ENCODE results near the gene NPC1. TPM values are rescaled to one million over a fixed set of nuclear protein-coding genes. Genes with fewer than 3 reads are reported as not detected.
"Not testable (repeated sequence)": the region's sequence is repeated elsewhere in the genome, so short reads cannot be mapped to it uniquely, and the experiment has no call there.

The NPC1 gene
- total RNA-seq, 1 experiment from 2014 or later: 37.9 TPM

GRCh38 chr18:23565916-23566547 is 20.3 kb downstream of the NPC1 start:
- in situ Hi-C loops (cut with HindIII; ENCODE audit: low pct_unique_long_range_greater_than_20kb, low sequenced_read_pairs): no loop called here
- no peak for DNase-seq (ENCODE audit: low read depth)

DNA sequence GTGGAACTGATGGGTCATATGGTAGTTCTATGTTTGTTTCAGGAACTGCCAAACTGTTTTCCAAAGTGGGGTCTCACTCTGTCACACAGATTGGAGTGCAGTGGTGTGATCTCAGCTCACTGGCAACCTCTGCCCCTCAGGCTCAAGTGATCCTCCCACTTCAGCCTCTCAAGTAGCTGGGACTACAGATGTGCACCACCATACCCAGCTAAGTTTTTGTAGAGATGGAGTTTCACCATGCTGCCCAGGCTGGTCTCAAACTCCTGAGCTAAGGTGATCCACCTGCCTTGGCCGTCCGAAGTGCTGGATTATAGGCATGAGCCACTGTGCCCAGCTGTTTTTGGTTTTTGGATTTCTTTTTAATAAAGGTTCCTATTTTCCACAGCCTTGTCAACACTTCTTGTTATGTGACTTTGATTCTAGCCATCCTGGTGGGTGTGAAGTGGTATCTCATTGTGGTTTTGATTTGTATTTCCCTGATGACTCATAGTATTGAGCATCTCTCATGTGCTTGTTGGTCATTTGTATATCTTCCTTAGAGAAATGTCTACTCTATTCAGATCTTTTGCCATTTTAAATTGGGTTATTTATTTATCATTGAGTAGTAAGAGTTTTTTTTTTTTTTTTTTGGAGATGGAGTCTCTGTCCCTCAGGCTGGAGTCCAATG is 22.8 kb downstream of the NPC1 start:
- in situ Hi-C loops (cut with HindIII; ENCODE audit: low pct_unique_long_range_greater_than_20kb, low sequenced_read_pairs): no loop called here
- DNase-seq (ENCODE audit: low read depth): peak; percentile 37

- in situ Hi-C loops (cut with HindIII; ENCODE audit: low pct_unique_long_range_greater_than_20kb, low sequenced_read_pairs): no loop called here
- no peak for DNase-seq (ENCODE audit: low read depth)
These were observed 26.1 kb downstream of the NPC1 start for GRCh38 chr18:23560186-23560585.

DNA sequence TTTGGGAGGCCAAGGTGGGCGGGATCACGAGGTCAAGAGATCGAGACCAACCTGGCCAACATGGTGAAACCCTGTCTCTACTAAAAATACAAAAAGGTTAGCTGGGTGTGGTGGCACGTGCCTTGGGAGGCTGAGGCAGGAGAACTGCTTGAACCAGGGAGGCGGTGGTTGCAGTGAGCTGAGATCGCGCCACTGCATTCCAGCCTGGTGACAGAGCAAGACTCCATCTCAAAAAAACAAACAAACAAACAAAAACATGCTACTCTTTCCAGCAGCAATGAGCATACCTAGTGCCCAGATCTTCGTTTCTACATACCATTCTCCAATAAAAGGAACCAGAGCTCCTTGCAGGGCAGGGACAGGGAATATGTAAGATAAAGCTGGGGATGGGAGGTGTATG is 28.8 kb downstream of the NPC1 start:
- DNase-seq (ENCODE audit: low read depth); in situ Hi-C loops (cut with HindIII; ENCODE audit: low pct_unique_long_range_greater_than_20kb, low sequenced_read_pairs): not testable (repeated sequence)

GRCh38 chr18:23556145-23556780 is 30.0 kb downstream of the NPC1 start:
- no peak for DNase-seq (ENCODE audit: low read depth)
- in situ Hi-C loops (cut with HindIII; ENCODE audit: low pct_unique_long_range_greater_than_20kb, low sequenced_read_pairs): no loop called here

- no peak for DNase-seq (ENCODE audit: low read depth)
- in situ Hi-C loops (cut with HindIII; ENCODE audit: low pct_unique_long_range_greater_than_20kb, low sequenced_read_pairs): no loop called here
These were observed 32.4 kb downstream of the NPC1 start for GRCh38 chr18:23553887-23554286.

GRCh38 chr18:23552505-23552904 is 33.8 kb downstream of the NPC1 start:
- no peak for DNase-seq (ENCODE audit: low read depth)
- in situ Hi-C loops (cut with HindIII; ENCODE audit: low pct_unique_long_range_greater_than_20kb, low sequenced_read_pairs): no loop called here

DNA sequence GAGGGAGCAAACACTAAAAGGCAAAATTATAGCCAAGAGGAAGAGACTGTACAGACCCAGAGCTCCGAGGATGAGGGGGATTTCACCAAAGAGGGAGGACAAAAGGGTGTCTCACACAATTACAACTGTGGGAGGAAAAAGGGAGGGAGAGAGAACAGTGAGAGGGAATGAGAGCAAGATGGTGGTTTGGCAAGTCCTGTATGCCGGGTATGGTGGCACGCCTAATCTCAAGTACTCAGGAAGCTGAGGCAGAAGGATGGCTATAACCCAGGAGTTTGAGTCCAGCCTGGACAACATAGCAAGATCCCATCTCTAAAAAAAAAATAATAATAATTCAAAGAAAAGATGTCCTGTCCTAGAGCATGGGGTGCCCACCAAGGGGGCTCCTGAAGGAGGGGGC is 34.3 kb downstream of the NPC1 start:
- DNase-seq (ENCODE audit: low read depth): no peak
- in situ Hi-C loops (cut with HindIII; ENCODE audit: low pct_unique_long_range_greater_than_20kb, low sequenced_read_pairs): no loop called here

- no peak for DNase-seq (ENCODE audit: low read depth)
- in situ Hi-C loops (cut with HindIII; ENCODE audit: low pct_unique_long_range_greater_than_20kb, low sequenced_read_pairs): no loop called here
These were observed 35.4 kb downstream of the NPC1 start for GRCh38 chr18:23550898-23551297.

DNA sequence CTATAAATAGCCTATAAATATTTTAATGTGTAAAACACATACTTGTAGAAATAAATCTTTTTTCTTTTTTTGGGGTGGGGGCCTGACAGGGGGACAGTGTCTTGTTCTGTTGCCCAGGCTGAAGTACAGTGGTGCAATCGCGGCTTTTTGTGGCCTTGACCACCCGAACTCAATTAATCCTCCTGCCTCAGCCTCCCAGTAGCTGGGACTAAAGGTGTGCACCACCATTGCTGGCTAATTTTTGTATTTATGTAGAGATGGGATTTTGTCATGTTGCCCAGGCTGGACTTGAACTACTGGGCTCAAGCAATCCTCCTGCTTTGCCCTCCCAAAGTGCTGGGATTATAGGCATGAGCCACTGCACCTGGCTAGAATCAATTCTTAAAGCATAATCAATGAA is 37.6 kb downstream of the NPC1 start:
- no peak for DNase-seq (ENCODE audit: low read depth)
- in situ Hi-C loops (cut with HindIII; ENCODE audit: low pct_unique_long_range_greater_than_20kb, low sequenced_read_pairs): no loop called here

GRCh38 chr18:23548275-23548674 is 38.0 kb downstream of the NPC1 start:
- in situ Hi-C loops (cut with HindIII; ENCODE audit: low pct_unique_long_range_greater_than_20kb, low sequenced_read_pairs): no loop called here
- no peak for DNase-seq (ENCODE audit: low read depth)

- in situ Hi-C loops (cut with HindIII; ENCODE audit: low pct_unique_long_range_greater_than_20kb, low sequenced_read_pairs): no loop called here
- DNase-seq (ENCODE audit: low read depth): peak; percentile 72
These were observed 38.5 kb downstream of the NPC1 start for GRCh38 chr18:23547846-23548245.

DNA sequence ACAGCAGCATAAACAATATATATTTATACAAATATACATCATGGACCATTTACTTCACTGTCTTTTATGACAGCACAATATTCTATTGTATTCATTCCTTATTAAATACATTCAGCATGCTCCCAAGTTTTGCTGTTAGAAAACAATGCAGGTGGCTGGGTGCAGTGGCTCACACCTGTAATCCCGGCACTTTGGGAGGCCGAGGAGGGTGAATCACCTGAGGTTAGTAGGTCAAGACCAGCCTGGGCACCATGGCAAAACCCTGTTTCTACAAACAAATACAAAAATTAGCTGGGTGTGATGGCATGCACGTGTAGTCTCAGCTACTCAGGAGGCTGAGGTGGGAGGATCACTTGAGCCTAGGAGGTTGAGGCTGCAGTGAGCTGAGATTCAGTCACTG is 39.0 kb downstream of the NPC1 start:
- in situ Hi-C loops (cut with HindIII; ENCODE audit: low pct_unique_long_range_greater_than_20kb, low sequenced_read_pairs): no loop called here
- no peak for DNase-seq (ENCODE audit: low read depth)

DNA sequence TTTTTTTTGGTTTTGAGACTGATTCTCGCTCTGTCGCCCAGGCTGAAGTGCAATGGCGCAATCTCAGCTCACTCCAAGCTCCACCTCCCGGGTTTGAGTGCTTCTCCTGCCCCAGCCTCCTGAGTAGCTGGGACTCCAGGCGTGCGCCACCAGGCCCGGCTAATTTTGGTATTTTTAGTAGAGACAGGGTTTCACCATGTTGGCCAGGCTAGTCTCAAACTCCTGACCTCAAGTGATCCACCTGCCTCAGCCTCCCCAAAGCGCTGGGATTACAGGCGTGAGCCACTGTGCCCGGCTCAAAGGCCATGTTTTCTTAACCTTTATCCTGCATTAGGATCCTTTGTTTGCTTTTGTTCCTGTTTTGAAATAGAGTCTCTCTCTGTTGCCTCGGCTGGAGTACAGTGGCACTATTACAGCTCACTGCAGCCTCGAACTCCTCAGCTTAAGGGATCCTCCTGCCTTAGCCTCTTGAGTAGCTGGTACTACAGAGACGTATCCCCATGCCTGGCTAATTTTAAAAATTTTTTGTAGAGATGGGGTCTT is 41.0 kb downstream of the NPC1 start:
- no peak for DNase-seq (ENCODE audit: low read depth)
- in situ Hi-C loops (cut with HindIII; ENCODE audit: low pct_unique_long_range_greater_than_20kb, low sequenced_read_pairs): no loop called here

GRCh38 chr18:23542461-23542860 is 43.8 kb downstream of the NPC1 start:
- in situ Hi-C loops (cut with HindIII; ENCODE audit: low pct_unique_long_range_greater_than_20kb, low sequenced_read_pairs): no loop called here
- DNase-seq (ENCODE audit: low read depth): no peak

- in situ Hi-C loops (cut with HindIII; ENCODE audit: low pct_unique_long_range_greater_than_20kb, low sequenced_read_pairs): no loop called here
- DNase-seq (ENCODE audit: low read depth): no peak
These were observed 44.8 kb downstream of the NPC1 start for GRCh38 chr18:23541349-23542093.

DNA sequence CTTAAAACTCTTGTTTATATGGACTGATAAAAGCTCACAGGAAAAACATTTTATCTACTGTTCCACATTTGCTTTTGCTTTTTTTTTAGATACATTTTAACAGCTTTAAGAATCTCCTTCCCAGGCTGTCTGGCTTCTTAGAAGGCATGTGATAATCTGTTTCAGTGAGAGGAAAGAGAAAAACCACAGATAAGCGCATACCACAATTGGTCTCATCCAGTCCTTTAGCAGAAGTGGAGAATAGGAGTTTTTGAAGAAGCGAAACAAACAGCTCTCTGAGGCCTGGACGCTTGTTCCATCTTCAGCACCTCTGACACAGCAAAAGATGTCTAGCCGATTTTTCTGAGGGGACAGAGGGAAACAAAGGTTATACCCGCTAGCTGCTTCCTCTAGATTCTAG is 45.4 kb downstream of the NPC1 start:
- in situ Hi-C loops (cut with HindIII; ENCODE audit: low pct_unique_long_range_greater_than_20kb, low sequenced_read_pairs): no loop called here
- DNase-seq (ENCODE audit: low read depth): no peak

DNA sequence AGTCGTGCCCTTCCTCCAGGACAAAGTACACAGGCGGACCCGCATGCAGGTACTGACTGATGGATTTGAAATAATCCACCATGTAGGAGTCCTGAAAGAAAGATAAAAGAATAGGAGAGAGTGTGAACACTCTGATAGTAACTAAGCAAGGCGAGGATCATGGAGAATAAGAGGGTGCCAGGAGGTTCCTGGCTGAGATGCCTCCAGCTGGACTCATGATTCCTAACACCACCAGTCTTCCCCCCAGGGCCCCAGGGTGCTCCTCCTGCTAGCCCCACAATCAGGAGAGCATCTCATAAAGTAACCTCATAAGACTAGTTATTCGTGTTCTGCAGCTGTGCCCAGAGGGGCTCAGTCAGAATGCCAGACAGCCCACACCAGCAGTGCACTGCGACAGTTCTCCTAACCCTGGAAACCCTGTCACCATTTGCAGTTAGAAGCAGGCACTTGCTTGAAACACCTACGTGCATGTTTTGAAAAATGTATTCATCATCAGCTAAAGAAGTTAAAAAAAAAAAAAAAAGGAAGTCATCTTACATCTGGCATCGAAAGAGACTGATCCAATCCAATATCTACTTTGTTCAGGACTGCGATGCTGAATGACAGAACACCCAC is 46.3 kb downstream of the NPC1 start:
- no peak for DNase-seq (ENCODE audit: low read depth)
- in situ Hi-C loops (cut with HindIII; ENCODE audit: low pct_unique_long_range_greater_than_20kb, low sequenced_read_pairs): no loop called here
